Stimulated activated naive CD8-positive, alpha-beta T cell treated with anti-CD3 and anti-CD28 coated beads, Interleukin-15, Interleukin-2, amounts not matched to agents 100 ng/mL and 50 ng/mL, for 24 hours (primary cell): Measurements from ENCODE around the gene THAP4.

Source experiments
- H3K27ac Mint-ChIP-seq: one replicate; pipeline ENCODE4 v1.8.0; 2021; ENCODE audit warnings: mild to moderate bottlenecking, mixed read lengths
- H3K27me3 Mint-ChIP-seq: one replicate; pipeline ENCODE4 v1.8.0; 2021; ENCODE audit warnings: mixed read lengths
- H3K36me3 Mint-ChIP-seq: one replicate; pipeline ENCODE4 v1.8.0; 2021; ENCODE audit warnings: low read depth, mixed read lengths
- H3K4me1 Mint-ChIP-seq: one replicate; pipeline ENCODE4 v1.8.0; 2021; ENCODE audit warnings: low read depth, mixed read lengths
- H3K4me3 Mint-ChIP-seq: one replicate; pipeline ENCODE4 v1.8.0; 2021; ENCODE audit warnings: mild to moderate bottlenecking, mixed read lengths
- H3K9me3 Mint-ChIP-seq: one replicate; pipeline ENCODE4 v1.8.0; 2021; ENCODE audit warnings: mixed read lengths

THAP4 gene

DNA sequence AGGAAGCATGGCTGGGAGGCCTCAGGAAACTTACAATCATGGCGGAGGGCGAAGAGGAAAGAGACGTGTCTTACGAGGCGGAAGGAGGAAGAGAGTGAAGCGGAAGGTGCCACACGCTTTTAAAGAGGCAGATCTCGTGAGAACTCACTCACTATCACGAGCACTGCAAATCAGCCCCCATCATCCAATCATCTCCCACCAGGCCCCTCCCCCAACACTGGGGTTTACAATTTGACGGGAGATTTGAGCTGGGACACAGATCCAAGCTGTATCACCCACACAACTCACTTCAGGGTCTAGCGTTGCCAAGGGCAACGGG, 83.5 kb downstream of the THAP4 start:
- peaks cover 4% of the 10 kb centered on the region for H3K4me1 Mint-ChIP-seq
- no peak overlapping the region for H3K4me3 Mint-ChIP-seq
- peaks cover 9% of the 10 kb centered on the region for H3K36me3 Mint-ChIP-seq
- H3K27me3 Mint-ChIP-seq = peaks cover 45% of the 10 kb centered on the region
- peaks cover 9% of the 10 kb centered on the region for H3K9me3 Mint-ChIP-seq
- H3K27ac Mint-ChIP-seq = no peak overlapping the region

- H3K4me3 Mint-ChIP-seq = no peak overlapping the region
- H3K27me3 Mint-ChIP-seq = peaks cover 32% of the 10 kb centered on the region
- no peaks in the 10 kb centered on the region for H3K9me3 Mint-ChIP-seq
- no peaks in the 10 kb centered on the region for H3K4me1 Mint-ChIP-seq
- H3K27ac Mint-ChIP-seq = no peak overlapping the region
- no peaks in the 10 kb centered on the region for H3K36me3 Mint-ChIP-seq
These were observed 84.8 kb downstream of the THAP4 start for GRCh38 chr2:241551998-241552737.

- no peak overlapping the region for H3K27ac Mint-ChIP-seq
- no peak overlapping the region for H3K4me3 Mint-ChIP-seq
- no peaks in the 10 kb centered on the region for H3K4me1 Mint-ChIP-seq
- peaks cover 26% of the 10 kb centered on the region for H3K27me3 Mint-ChIP-seq
- H3K9me3 Mint-ChIP-seq = no peaks in the 10 kb centered on the region
- H3K36me3 Mint-ChIP-seq = no peaks in the 10 kb centered on the region
These were observed 85.4 kb downstream of the THAP4 start for GRCh38 chr2:241551599-241551997.

- Mint-ChIP-seq H3K36me3 (no peaks in the 10 kb centered on the region), H3K4me3 (no peak overlapping the region), H3K27me3 (peaks cover 21% of the 10 kb centered on the region), H3K4me1 (no peaks in the 10 kb centered on the region), H3K27ac (no peak overlapping the region), H3K9me3 (no peaks in the 10 kb centered on the region)
These were observed 86.1 kb downstream of the THAP4 start for GRCh38 chr2:241550616-241551580.

DNA sequence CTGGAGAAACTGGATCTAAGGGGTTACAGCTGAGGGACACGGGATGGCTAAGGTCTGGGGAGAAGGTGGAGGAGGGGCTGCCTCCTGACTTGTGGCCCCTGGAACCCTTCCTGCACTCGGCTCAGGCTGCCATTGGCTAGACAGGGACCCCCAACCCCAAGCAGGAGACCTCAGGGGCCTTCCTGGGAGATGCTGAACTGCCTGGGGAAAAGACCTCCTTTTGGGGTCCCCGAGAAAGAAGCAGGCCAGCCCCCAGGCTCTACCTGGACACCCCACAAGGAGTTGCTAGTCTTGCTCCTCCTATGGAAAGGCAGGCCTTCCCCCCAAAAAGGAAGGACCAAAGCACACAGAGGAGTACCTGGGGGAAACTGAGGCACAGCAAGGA, 88.5 kb downstream of the THAP4 start:
- Mint-ChIP-seq H3K36me3 (no peaks in the 10 kb centered on the region), H3K27me3 (peaks cover 20% of the 10 kb centered on the region), H3K4me1 (no peaks in the 10 kb centered on the region), H3K4me3 (no peak overlapping the region), H3K9me3 (no peaks in the 10 kb centered on the region), H3K27ac (no peak overlapping the region)

DNA sequence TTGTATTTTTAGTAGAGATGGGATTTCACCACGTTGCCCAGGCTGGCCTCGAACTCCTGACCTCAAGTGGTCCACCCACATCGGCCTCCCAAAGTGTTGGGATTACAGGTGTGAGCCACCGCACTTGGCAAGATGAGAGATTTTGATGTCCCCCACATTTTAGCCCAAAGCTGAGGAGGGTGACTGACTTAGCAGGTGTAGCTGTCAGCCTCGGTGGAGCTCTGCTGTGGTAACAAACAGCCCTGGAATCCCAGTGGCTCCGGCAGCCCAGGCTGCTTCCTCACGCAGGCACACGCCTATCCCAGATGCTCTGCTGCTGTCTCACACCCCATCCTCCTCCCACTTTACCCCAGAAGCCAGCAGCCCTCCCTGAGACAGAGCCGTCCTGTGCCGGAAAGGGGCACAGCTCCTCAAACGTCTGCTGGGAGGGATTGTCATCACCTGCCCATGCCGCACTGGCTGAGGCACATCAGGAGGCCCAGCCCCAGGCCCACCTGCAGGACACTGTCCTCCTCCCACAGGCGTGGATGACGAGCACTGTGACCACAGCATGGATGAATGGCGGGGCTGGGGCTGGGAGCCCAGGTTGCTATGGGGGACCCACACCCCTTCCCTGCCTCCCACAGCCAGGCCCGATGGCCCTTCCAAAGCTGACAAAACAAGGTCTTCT, 89.0 kb downstream of the THAP4 start:
- H3K36me3 Mint-ChIP-seq = no peaks in the 10 kb centered on the region
- H3K9me3 Mint-ChIP-seq = no peaks in the 10 kb centered on the region
- no peaks in the 10 kb centered on the region for H3K4me1 Mint-ChIP-seq
- H3K4me3 Mint-ChIP-seq = no peak overlapping the region
- peaks cover 23% of the 10 kb centered on the region for H3K27me3 Mint-ChIP-seq
- H3K27ac Mint-ChIP-seq = no peak overlapping the region

- H3K9me3 Mint-ChIP-seq = no peaks in the 10 kb centered on the region
- no peaks in the 10 kb centered on the region for H3K36me3 Mint-ChIP-seq
- H3K4me3 Mint-ChIP-seq = no peak overlapping the region
- H3K27ac Mint-ChIP-seq = no peak overlapping the region
- H3K27me3 Mint-ChIP-seq = peaks cover 23% of the 10 kb centered on the region
- H3K4me1 Mint-ChIP-seq = no peaks in the 10 kb centered on the region
These were observed 90.0 kb downstream of the THAP4 start for GRCh38 chr2:241546771-241547498.

- no peak overlapping the region for H3K4me3 Mint-ChIP-seq
- peaks cover 15% of the 10 kb centered on the region for H3K27me3 Mint-ChIP-seq
These were observed 91.2 kb downstream of the THAP4 start for GRCh38 chr2:241545523-241546473.

GRCh38 chr2:241545106-241545505, 91.9 kb downstream of the THAP4 start:
- H3K36me3 Mint-ChIP-seq = no peaks in the 10 kb centered on the region
- no peaks in the 10 kb centered on the region for H3K9me3 Mint-ChIP-seq
- peaks cover 4% of the 10 kb centered on the region for H3K4me1 Mint-ChIP-seq
- H3K27me3 Mint-ChIP-seq = peaks cover 19% of the 10 kb centered on the region
- H3K4me3 Mint-ChIP-seq = no peak overlapping the region
- H3K27ac Mint-ChIP-seq = no peak overlapping the region

More at GRCh38 chr2:241545523-241546473, 91.2 kb downstream of the THAP4 start:
- no peaks in the 10 kb centered on the region for H3K9me3 Mint-ChIP-seq
- no peaks in the 10 kb centered on the region for H3K36me3 Mint-ChIP-seq
- H3K4me1 Mint-ChIP-seq = peaks cover under 1% of the 10 kb centered on the region
- H3K27ac Mint-ChIP-seq = no peak overlapping the region

DNA sequence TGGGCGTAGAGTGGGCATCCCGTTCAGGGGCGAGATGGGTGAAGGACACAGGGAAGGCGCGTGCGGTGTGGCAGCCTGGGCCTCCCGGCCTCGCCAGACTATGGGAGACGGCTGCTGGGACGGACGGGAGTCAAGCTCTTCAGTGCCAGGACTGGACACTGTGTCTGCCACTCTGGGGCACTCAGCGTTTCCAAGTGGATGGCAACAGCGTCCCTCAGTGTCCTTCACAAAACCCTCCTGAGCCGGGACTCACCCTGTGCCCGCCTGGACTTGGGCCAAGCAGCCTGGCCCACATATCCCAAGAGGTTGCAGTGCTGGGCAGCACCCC, 94.7 kb downstream of the THAP4 start:
- Mint-ChIP-seq H3K27me3 (peaks cover 19% of the 10 kb centered on the region), H3K4me1 (peaks cover 4% of the 10 kb centered on the region), H3K9me3 (no peaks in the 10 kb centered on the region), H3K36me3 (no peaks in the 10 kb centered on the region), H3K4me3 (no peak overlapping the region), H3K27ac (no peak overlapping the region)

DNA sequence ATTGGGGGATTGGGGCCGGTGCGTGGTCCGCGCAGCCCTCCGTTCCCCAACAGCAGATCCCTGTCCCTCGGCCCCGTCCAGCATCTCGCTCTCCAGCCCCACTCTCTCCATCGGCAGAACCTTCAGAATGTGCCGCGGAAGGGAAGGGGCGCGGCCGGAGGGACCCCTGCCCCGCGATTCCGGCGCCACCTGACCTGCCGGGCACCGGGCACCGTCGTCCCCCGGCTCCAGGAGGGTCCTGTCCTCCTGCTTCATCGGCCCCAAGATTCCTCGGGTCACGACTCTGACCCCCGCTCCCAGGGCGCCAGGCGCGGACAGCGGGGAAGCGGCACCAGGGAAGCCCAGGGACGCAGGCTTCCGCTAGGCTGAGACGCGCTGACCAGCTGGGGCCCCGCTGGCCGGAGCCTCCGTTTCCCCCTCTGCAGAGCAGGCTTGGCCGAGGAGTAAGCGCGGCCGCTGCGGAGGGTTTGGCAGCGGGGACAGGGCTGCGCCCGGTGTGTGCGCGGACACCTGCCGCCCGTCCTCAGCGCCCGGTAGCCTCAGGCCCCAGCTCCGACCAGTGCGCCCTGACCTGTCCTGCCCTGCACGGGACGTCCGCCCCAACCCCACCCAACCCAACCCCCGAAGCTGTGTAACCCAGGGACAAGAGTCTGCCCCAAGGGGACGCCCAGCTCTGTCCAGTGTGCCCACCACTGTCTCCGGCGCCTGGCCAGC, 95.2 kb downstream of the THAP4 start:
- no peaks in the 10 kb centered on the region for H3K36me3 Mint-ChIP-seq
- no peaks in the 10 kb centered on the region for H3K9me3 Mint-ChIP-seq
- peaks cover 19% of the 10 kb centered on the region for H3K27me3 Mint-ChIP-seq
- no peak overlapping the region for H3K4me3 Mint-ChIP-seq
- no peak overlapping the region for H3K27ac Mint-ChIP-seq
- peaks cover 4% of the 10 kb centered on the region for H3K4me1 Mint-ChIP-seq

- Mint-ChIP-seq H3K36me3 (no peaks in the 10 kb centered on the region), H3K4me1 (peaks cover 4% of the 10 kb centered on the region), H3K4me3 (peak overlapping the region; percentile 62), H3K27ac (no peak overlapping the region), H3K9me3 (no peaks in the 10 kb centered on the region), H3K27me3 (peaks cover 19% of the 10 kb centered on the region)
These were observed 96.0 kb downstream of the THAP4 start for GRCh38 chr2:241540771-241541561.

- peaks cover 19% of the 10 kb centered on the region for H3K27me3 Mint-ChIP-seq
- no peaks in the 10 kb centered on the region for H3K9me3 Mint-ChIP-seq
- peak overlapping the region; percentile 62 for H3K4me3 Mint-ChIP-seq
- H3K4me1 Mint-ChIP-seq = peaks cover 4% of the 10 kb centered on the region
- H3K27ac Mint-ChIP-seq = no peak overlapping the region
- H3K36me3 Mint-ChIP-seq = no peaks in the 10 kb centered on the region
These were observed 96.6 kb downstream of the THAP4 start for GRCh38 chr2:241540401-241540770.
